Effector CD4-positive, alpha-beta T cell (primary cell): ENCODE data around the gene CCDC24.

Experiments
- DNase-seq: peaks from one replicate; pipeline ENCODE4 v3.0.0-alpha.2; 2020

Gene CCDC24

DNA sequence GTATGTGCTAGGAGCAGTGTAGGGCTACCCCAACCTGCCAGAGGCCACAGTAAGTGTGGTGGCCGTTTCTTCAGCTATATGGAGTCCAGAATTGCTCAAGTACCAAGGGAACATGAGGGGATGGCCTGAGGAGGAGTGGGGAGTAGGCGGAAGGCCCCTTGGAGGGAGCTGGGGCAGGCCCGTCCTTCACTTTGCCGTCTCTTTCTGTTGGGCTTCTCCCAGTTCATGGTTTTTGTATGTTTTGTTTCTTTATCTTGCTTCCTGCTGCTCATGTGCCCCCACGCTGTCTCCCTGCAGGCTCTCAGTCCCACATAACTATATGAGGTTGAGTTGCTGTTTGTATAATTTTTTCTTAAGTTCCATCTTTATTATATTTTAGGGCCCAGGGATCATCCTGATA lies 27.5 kb upstream of the CCDC24 start:
- no peak for DNase-seq

- DNase-seq: no peak
Measured at GRCh38 chr1:43965316-43965715, 26.1 kb upstream of the CCDC24 start.

DNA sequence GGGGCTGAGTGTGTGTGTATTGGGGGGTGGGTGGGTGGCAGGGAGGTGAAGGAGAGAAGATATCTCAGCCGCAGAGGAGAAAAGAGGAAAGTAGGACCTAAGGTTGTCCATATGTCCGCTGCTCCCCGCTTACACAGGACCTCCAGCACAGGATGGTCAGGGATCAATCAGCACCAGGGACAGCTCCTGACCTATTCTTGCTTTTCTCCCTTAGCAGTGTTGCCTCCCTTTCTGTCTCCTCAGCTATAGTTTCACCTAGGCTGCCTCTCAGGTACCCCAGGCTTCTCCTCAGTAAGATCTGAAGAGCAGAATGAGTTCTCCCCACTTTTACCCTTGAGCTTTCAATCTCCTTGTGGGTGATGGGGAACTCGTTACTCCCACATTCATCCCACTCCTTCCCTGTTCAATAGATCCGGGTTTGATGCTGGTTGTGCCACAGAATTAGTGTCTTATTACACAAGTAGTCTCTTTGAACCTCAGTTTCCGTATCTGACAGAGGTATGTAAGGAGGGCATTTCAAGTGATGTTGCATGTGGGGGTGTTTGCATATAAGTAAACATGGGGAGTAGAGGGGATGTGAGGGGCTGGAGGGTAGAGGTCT lies 23.0 kb upstream of the CCDC24 start:
- DNase-seq: no peak

DNA sequence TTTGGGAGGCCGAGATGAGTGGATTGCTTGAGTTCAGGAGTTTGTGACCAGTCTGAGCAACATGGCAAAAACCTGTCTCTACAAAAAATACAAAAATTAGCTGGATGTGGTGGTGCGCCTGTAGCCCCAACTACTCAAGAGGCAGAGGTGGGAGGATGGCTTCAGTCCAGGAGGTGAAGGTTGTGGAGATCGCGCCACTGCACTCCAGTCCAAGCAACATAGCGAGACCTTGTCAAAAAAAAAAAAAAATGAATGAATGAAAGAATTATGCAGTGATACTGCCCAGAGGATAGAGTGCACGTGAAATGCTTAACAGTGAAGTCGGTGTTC lies 22.0 kb upstream of the CCDC24 start:
- DNase-seq: no peak

DNA sequence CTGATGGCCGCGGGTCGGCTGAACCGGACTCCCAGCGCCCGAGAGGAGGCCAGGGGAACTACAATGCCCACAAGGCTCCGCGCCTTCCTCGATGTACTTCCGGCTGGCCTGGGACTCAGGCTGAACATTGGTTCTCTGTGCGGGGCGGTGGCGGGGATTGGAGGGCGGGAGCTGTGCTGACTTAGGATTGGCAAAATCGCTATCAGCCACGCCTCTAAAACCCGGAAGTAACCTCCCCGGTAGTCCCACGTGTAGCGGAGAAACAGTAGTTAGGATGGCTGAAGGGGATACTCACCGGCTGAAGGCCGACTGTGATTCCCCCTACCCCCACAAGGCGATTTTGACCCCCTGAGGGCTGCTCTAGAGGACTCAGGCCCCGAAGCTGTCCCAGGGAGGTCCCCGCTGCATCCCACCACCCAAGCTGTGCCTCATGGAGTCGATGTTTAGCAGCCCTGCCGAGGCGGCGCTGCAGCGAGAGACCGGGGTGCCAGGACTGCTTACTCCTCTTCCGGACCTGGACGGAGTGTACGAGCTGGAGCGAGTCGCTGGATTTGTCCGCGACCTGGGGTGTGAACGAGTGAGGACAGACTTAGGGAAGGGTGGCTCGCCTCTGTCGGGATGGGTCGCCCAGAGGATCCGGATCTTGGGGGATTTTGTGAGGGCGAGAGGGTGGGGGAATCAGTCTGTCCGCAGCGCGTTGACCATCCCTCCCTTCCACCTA lies 21.5 kb upstream of the CCDC24 start, which contains the start of gene DPH2:
DPH2 (plus strand) TSS at position 265 of the 721 bp plus-strand sequence; CDS start at position 431, 166 bp downstream.
- peak; percentile 94 for DNase-seq

DNA sequence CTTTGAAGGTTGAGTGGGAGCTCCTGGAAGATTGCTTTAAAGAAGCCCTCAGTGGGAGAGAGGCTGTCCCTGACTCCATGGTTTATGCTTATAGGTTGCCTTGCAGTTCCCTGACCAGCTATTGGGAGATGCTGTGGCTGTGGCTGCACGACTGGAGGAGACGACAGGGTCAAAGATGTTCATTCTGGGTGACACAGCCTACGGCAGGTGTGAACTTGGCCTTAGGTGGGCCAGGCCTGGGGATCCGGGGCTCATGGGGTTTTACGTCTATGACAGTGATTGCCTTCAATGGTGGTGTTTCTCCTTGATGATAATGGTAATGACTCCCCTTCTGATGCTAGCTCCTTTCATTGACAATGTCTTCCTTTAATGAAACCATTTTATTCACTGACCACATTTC lies 20.9 kb upstream of the CCDC24 start:
- DNase-seq: no peak

GRCh38 chr1:43970911-43971310 lies 20.5 kb upstream of the CCDC24 start:
- no peak for DNase-seq

- no peak for DNase-seq
Measured at GRCh38 chr1:43971336-43971980, 19.9 kb upstream of the CCDC24 start.

- no peak for DNase-seq
Measured at GRCh38 chr1:43973981-43974442, 17.4 kb upstream of the CCDC24 start.

DNA sequence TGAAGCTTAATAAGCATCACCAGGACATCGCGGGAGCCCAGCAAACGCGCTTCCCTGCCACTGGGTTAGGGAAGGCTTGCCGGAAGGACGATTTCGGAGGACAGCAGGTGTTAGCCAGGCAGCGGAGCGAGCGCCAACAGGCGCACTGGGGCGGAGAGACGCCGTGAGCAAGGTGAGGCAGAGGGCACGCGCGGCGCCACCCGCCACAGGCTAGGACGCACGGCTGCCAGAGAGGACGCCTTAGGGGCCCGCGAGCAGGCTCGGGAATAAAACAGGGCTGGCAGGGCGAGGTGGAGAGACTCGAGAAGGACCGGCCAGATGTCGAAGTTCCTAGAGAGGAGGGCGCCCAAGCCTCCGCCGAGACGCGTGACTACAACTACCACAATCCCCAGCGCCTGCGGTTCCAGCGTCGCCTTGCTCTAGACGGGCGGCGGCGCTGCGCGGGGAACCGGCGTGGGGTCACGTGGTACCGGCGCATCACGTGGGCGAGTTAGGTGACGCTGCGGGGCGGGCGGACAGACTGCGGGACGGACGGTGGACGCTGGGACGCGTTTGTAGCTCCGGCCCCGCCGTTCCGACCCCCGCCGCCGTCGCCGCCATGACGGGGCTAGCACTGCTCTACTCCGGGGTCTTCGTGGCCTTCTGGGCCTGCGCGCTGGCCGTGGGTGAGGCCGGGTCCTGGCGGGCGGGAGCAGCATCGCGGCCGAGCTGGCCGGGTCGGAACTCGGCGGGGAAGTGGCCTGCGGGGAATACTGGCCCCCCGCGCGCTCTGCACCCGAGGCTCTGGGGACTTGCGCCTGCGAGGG lies 16.8 kb upstream of the CCDC24 start, which contains the start of gene ATP6V0B:
ATP6V0B (plus strand) TSS at position 518 of the 806 bp plus-strand sequence; CDS start at position 599, 81 bp downstream.
- peak; percentile 96 for DNase-seq

- peak; percentile 28 for DNase-seq
Measured at GRCh38 chr1:43975249-43975961, 16.0 kb upstream of the CCDC24 start.

GRCh38 chr1:43976045-43976444 lies 15.4 kb upstream of the CCDC24 start:
- no peak for DNase-seq

- no peak for DNase-seq
Measured at GRCh38 chr1:43976890-43977289, 14.5 kb upstream of the CCDC24 start.

DNA sequence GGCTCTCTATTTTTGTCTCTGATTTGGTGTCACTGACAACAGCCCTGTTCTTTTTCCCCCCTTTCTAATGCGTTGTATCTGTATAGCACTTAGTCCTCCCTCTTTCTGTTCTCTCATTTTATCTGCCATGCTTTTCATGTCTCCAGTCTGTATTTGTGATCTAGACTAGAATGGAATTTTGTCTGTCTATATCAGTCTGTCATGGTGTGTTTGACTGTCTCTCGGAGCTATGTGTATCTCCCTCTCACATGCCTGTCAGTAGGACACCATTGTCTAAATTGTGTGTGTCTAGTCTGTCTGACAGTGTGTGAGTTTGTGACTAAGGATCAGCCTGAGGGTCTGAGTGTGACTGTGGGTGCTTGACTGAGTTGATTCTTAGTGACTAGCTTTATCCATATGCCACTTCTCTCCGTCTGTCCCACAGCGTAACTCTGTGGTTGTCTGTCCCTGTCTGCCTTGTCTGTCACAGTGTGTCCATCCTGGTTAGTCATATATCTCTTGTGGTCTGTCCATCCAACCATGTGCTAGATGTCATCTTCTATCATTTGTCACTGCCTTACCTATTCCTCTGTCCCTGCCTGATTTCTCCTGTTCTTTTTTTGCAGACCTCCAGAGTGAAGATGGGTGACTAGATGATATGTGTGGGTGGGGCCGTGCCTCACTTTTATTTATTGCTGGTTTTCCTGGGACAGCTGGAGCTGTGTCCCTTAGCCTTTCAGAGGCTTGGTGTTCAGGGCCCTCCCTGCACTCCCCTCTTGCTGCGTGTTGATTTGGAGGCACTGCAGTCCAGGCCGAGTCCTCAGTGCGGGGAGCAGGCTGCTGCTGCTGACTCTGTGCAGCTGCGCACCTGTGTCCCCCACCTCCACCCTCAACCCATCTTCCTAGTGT lies 13.8 kb upstream of the CCDC24 start:
- DNase-seq: no peak

GRCh38 chr1:43978264-43978550 lies 13.2 kb upstream of the CCDC24 start:
- DNase-seq: no peak

GRCh38 chr1:43978551-43979260 lies 12.7 kb upstream of the CCDC24 start, which contains the start of gene B4GALT2:
B4GALT2 (plus strand) TSS chr1:43979210; CDS start chr1:43981161, 1,951 bp downstream.
- DNase-seq: no peak

GRCh38 chr1:43979261-43979527 lies 12.2 kb upstream of the CCDC24 start:
- DNase-seq: no peak

GRCh38 chr1:43979528-43980254 lies 11.7 kb upstream of the CCDC24 start:
- DNase-seq: no peak

DNA sequence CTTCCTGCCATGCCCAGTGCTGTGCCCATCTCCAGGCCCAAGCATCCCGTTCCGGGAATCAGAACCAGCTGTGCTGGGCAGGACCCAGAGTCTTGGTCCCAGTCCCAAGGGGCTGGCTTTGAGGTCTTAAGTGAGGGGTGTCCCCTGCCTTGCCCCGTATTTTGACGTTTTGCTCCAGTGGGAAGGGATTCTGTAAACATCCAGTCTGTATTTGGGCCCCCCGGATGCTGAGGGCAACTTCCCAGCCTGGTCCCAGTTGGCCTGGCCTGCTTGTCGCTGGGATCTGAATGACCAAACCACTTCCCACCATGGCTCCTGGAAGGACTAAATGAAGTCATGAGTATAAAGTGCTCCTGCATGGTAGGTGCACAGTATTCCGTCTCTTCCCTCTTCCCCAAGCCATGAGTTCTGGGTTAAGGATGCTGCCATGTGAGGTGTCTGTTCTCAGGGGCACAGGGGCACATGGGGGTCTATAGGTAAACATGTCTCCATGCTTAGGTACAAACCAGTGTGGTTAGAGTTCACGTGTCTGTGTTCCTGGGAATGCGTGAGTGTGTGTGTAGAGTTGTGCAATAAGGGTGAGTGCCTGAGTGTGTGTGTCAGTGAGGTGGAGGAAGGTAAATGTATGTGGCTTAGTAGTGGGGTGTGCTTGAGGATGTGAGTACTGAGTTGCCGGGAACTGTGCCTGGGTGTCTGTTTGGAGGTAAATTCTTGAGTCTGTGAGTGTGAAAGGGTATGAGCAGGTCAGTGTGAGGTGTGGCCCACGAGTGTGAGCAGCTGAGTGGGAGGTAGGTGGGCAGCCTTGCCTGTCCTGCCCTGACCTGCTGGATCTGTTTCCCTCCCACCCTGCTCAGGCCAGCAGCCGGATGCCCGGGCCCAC lies 10.9 kb upstream of the CCDC24 start:
- DNase-seq: no peak
